CD4-positive, alpha-beta T cell treated with Interferon alpha-2 for 1 hour (primary cell): Measurements from ENCODE around the gene TOLLIP.

ENCODE experiments used
- DNase-seq, 2 donors: peaks; one replicate each; pipeline ENCODE4 v3.0.0-alpha.2; 2020 to 2022

The TOLLIP gene

DNA sequence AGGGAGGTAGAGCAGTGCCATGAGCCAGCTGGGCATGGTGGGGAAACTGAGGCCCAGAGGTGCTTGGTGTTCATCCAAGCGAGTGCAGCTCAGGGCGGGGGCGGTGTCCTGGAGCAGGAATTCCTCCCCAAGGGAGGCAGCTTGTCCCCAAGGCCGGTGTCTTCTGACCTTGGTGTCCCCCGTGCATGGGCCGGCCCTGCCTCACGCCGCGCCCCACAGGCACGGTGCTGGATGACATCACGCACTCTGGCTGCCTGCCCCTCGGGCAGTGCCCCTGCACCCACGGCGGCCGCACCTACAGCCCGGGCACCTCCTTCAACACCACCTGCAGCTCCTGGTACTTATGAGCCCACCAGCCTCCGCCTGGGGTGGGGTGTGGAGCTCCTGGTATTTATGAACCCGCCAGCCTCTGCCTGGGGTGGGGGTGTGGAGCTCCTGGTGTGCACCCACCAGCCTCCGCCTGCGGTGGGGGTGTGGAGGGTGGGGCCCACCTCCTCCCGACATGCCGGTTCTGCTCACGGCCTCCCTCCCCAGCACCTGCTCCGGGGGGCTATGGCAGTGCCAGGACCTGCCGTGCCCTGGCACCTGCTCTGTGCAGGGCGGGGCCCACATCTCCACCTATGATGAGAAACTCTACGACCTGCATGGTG lies 79.8 kb downstream of the TOLLIP start:
- no peak for DNase-seq

GRCh38 chr11:1228921-1229451 lies 80.4 kb downstream of the TOLLIP start:
- DNase-seq: no peak

DNA sequence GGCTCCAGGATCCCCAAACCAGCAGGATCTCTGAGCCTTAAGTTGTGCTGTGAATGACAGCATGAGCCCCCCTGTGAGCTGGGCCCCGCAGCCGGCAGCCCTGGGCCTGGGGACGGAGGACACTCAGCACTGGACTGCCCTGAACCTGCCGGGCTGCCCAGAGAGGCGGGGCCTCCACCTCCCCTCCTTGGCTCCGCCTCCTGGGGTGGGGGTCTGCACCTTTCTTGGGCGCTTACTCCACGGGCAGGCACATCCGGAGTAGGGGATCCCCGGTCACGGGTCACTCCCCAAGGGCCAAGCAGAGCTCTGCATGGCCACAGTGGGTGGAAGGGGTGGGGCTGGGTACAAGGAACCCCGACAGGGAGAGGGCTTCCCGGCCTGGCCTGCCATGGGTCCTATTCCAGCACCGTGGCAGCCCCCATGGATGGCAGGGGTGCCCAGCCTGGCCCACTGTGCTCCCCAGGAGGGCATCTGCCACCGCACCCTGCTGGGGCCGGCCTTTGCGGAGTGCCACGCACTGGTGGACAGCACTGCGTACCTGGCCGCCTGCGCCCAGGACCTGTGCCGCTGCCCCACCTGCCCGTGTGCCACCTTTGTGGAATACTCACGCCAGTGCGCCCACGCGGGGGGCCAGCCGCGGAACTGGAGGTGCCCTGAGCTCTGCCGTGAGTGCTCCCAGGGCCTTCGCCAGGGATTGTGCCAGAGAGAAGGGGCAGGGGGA lies 81.2 kb downstream of the TOLLIP start:
- no peak for DNase-seq

DNA sequence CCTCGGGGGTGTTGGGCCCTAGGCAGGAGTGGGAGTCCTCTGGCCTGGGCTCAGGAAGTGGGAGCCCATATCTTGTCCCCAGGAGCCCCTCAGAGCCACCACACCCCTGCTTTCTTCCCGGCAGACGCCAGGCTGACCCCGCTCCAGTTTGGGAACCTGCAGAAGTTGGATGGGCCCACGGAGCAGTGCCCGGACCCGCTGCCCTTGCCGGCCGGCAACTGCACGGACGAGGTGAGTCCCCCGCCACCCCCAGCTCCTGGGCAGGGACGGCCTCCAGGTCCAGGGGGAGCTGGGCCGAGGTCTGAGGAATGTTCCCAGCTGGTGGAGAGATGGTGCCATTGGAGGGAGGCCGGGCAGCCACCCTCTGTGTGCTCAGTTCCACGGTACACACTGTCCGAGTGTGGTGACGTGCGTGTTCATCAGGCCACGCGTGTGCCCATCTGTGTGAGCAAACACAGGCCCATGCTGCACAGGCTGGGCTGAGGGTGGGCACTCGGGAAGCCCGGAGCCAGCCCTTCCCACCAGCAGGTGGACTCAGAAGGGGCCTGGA lies 81.8 kb downstream of the TOLLIP start:
- DNase-seq: no peak

GRCh38 chr11:1226986-1227550 lies 82.4 kb downstream of the TOLLIP start:
- DNase-seq: no peak

DNA sequence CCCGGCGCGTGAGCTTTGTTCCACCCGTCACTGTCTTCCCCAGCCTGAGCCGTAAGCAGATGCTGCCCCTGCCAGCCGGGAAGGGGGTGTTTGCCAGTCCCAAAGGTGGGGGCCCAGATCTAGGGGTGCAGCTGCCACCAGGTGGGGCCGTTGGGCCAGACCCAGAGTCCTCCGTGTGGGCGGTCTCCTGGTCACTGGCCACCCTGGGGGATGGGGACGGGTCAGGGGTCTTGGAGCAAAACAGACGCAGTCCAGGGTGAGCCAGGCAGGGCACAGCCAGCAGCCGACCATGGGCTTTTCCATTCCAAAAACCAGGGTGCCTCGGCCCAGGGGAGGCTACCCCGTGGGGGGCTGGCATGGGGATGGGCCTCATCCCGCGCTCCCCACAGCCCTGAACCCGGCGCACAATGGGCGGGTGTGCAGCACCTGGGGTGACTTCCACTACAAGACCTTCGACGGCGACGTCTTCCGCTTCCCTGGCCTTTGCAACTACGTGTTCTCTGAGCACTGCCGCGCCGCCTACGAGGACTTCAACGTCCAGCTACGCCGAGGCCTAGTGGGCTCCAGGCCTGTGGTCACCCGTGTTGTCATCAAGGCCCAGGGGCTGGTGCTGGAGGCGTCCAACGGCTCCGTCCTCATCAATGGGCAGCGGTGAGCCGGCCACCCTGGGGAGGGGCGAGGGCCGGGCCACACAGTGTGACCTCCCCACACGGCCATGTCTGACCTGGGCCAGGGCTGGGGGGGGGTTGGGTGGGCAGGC lies 83.0 kb downstream of the TOLLIP start:
- no peak for DNase-seq

DNA sequence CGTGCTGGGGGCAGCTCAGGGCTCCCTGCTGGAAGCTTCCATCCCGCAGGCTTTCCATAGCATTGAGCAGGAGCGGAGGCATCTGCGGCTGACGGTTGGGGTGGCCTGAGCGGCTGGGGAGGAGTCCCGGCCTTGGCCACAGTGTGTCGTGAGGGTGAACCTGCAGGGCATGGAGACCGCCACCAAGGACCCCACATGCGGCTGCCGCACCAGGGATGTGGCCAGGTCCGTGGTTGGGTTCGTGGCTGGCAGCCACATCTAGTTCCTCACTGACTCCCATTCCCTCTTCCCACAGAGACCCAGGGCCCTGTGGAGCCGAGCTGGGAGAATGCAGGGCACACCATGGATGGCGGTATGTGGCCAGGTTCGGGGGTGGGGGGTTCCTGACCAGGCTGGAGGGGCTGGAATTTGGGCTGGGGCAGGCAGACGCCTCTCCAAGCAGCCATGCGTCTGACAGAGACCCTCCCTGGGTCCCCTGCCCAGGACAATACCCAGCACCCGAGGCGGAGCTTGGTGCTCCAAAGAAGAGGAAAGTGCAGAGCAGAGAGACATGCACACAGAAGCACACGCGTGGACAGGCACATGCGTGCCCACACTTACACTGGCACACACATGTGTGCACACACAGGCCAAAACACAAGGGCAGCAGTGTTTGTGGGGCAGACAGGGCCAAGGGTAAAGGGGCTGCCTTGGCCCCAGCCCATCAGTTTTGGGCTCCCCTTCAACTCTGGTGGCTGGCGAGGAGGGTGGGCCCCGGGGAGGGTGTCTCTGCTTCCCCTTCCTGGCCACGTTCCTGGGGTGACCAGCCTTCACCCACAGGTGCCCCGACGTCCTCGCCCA lies 83.8 kb downstream of the TOLLIP start:
- DNase-seq: no peak

GRCh38 chr11:1224491-1225385 lies 84.7 kb downstream of the TOLLIP start:
- no peak for DNase-seq
